HG02759 (cell line): Measurements from ENCODE around the gene NAA80.
"Not testable (repeated sequence)": the region's sequence is repeated elsewhere in the genome, so short reads cannot be mapped to it uniquely, and the experiment has no call there.

Experiments
- ATAC-seq: cut with Tn5 transposase; IDR thresholded peaks from one replicate; pipeline ENCODE4 v1.9.1; 2021; ENCODE audit warnings: mild to moderate bottlenecking, moderate library complexity; ENCODE audit not compliant: unreplicated experiment

NAA80 gene

GRCh38 chr3:50316657-50317242, 17.5 kb upstream of the NAA80 start:
- ATAC-seq = no peak

- no peak for ATAC-seq
Observed at GRCh38 chr3:50314816-50315215, 15.6 kb upstream of the NAA80 start.

- no peak for ATAC-seq
Observed at GRCh38 chr3:50314342-50314741, 15.1 kb upstream of the NAA80 start.

- not testable (repeated sequence) for ATAC-seq
Observed at GRCh38 chr3:50312041-50312440, 12.8 kb upstream of the NAA80 start.

- ATAC-seq = no peak
Observed at GRCh38 chr3:50304601-50305000, 5.4 kb upstream of the NAA80 start.

GRCh38 chr3:50303013-50303815, 4.0 kb upstream of the NAA80 start, which contains the start of gene HYAL1:
TSS of gene HYAL1 (minus strand) at chr3:50303574. CDS start at chr3:50302956, 618 bp downstream.
- ATAC-seq = no peak

- ATAC-seq = no peak
Observed at GRCh38 chr3:50302095-50303012, 3.1 kb upstream of the NAA80 start.

GRCh38 chr3:50300681-50301254, 1.6 kb upstream of the NAA80 start:
- ATAC-seq = no peak

- no peak for ATAC-seq
Observed at GRCh38 chr3:50299929-50300680, 900 bp upstream of the NAA80 start.

- ATAC-seq = no peak
Observed at GRCh38 chr3:50299638-50299928, 378 bp upstream of the NAA80 start.

GRCh38 chr3:50297896-50298725, 1.1 kb downstream of the NAA80 start:
- ATAC-seq = no peak

GRCh38 chr3:50297384-50297775, 1.8 kb downstream of the NAA80 start:
- no peak for ATAC-seq

- no peak for ATAC-seq
Observed at GRCh38 chr3:50296721-50297383, 2.4 kb downstream of the NAA80 start.

GRCh38 chr3:50295553-50296431, 3.4 kb downstream of the NAA80 start:
- ATAC-seq = no peak

- no peak for ATAC-seq
Observed at GRCh38 chr3:50294492-50295403, 4.5 kb downstream of the NAA80 start.

GRCh38 chr3:50294089-50294488, 5.1 kb downstream of the NAA80 start:
- ATAC-seq = no peak
